ENCODE measurements around the gene GTF3C1. TPM values are rescaled to one million over a fixed set of nuclear protein-coding genes. Genes with fewer than 3 reads are reported as not detected.

Gene GTF3C1
- total and polyA plus RNA-seq, 2 donors (not counting 1 experiment from before 2014, with no cell fraction given) = 31.2 to 49.6 TPM

DNA sequence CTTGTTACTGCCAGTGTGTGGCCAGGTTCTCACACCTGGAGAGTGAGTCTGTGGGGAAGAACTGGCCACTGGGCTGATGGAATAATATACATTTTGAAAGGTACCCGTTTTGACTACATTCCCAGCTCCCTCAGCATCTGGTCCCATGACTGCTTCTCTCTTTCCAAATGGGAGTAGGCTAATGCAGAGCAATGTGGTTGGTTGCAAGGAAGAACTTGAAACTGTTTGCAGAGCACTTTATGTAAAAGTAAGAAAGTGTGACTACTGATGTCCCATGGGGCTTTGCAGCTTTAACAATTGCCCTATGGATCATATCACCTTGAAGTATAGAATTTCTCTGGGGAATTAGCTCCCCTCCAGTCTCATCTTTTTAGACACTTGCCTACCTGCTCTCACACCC, 9.2 kb upstream of the GTF3C1 start:
- no peak overlapping the region for H3K9ac ChIP-seq (ENCODE audit: low read length)

DNA sequence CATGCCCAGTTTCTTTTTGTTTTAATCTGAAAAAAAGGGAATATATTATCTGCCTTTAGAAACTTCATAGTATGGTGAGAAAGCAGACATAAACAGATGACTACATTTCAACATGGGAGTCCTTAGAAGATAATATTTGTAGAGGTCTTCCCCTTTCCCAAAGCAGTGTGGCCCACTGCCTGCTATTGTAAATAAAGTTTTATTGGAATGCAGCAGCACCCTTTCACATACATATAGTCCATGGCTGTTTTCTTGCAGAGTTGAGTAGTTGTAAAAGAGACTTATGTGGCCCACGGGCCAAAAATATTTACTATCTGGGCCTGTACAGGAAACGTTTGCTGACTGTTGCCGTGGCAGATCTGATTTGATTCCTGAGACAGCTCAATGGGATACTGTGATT, 8.7 kb upstream of the GTF3C1 start:
- POLR2A ChIA-PET = no interaction called here

More for the DNA sequence above, 9.2 kb upstream of the GTF3C1 start:
- H3K9me3 Mint-ChIP-seq (ENCODE audit: insufficient read depth) = no peaks in the 10 kb centered on the region
- DNase-seq = no peak
- POLR2A ChIA-PET = no interaction called here
- H3K27me3 Mint-ChIP-seq = no peaks in the 10 kb centered on the region
- H3K27ac Mint-ChIP-seq = no peak overlapping the region
- no peak for TF ChIP-seq EZH2 (IDR thresholded peaks at IDR 0.05; ENCODE audit: borderline replicate concordance, insufficient read depth, low read depth, low read length, poor library complexity, severe bottlenecking)
- TF ChIP-seq, protein P1, sequence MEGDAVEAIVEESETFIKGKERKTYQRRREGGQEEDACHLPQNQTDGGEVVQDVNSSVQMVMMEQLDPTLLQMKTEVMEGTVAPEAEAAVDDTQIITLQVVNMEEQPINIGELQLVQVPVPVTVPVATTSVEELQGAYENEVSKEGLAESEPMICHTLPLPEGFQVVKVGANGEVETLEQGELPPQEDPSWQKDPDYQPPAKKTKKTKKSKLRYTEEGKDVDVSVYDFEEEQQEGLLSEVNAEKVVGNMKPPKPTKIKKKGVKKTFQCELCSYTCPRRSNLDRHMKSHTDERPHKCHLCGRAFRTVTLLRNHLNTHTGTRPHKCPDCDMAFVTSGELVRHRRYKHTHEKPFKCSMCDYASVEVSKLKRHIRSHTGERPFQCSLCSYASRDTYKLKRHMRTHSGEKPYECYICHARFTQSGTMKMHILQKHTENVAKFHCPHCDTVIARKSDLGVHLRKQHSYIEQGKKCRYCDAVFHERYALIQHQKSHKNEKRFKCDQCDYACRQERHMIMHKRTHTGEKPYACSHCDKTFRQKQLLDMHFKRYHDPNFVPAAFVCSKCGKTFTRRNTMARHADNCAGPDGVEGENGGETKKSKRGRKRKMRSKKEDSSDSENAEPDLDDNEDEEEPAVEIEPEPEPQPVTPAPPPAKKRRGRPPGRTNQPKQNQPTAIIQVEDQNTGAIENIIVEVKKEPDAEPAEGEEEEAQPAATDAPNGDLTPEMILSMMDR (IDR thresholded peaks at IDR 0.05) = no peak
- no peak overlapping the region for H3K4me3 ChIP-seq (ENCODE audit: control extremely low read depth in 1 of 5, extremely low read depth in 1 of 5, insufficient read depth in 1 of 5, low read depth in 2 of 5, low read length in 4 of 5)
- H4K20me1 ChIP-seq (ENCODE audit: control insufficient read depth, insufficient read depth, low read length, poor library complexity, severe bottlenecking) = no peaks in the 10 kb centered on the region
- H3K4me2 ChIP-seq (replicated peaks; ENCODE audit: low read depth, low read length, poor library complexity, severe bottlenecking) = no peak overlapping the region
- ATAC-seq (ENCODE audit: low read depth) = no peak
- H3K27ac ChIP-seq (ENCODE audit: low read length in 2 of 2) = no peak overlapping the region
- CTCF ChIA-PET = no interaction called here
- no peaks in the 10 kb centered on the region for H3K27me3 ChIP-seq (replicated peaks in 1 of 4; ENCODE audit: control extremely low read depth in 1 of 4, control insufficient read depth in 3 of 4, insufficient read depth in 4 of 4, low read length in 3 of 4)
- H3K79me2 ChIP-seq (ENCODE audit: control insufficient read depth, insufficient read depth, low read length) = peaks cover 27% of the 10 kb centered on the region
- no CpG with 5 or more reads among the region's 1 CpG for WGBS (ENCODE audit: insufficient coverage)
- no peaks in the 10 kb centered on the region for H3K9me3 ChIP-seq (ENCODE audit: control extremely low read depth in 1 of 3, control insufficient read depth in 2 of 3, insufficient read depth in 1 of 3, low read length in 2 of 3)
- intact Hi-C loops (cut with micrococcal nuclease) = loop anchor here (10.0 kb wide), 1 partner anchor 656 kb away; the partner anchor contains the start of gene XPO6
- no peak overlapping the region for H2AFZ ChIP-seq (ENCODE audit: insufficient read depth, low read depth, low read length, poor library complexity, severe bottlenecking)
- H3K4me1 Mint-ChIP-seq = peaks cover 2% of the 10 kb centered on the region
- H3K4me1 ChIP-seq (ENCODE audit: control insufficient read depth in 2 of 2, insufficient read depth in 2 of 2, low read length in 2 of 2) = no peaks in the 10 kb centered on the region
- no peak overlapping the region for H3K4me3 Mint-ChIP-seq
- H3K36me3 ChIP-seq (replicated peaks in 1 of 2; ENCODE audit: control extremely low read depth in 1 of 2, control insufficient read depth in 1 of 2, extremely low read depth in 1 of 2, insufficient read depth in 2 of 2, low read length in 1 of 2) = peaks cover 0 to 3% of the 10 kb centered on the region in 2 experiments

More for the DNA sequence above, 8.7 kb upstream of the GTF3C1 start:
- Histone ChIP-seq H3K9me3 (ENCODE audit: control extremely low read depth in 1 of 3, control insufficient read depth in 2 of 3, insufficient read depth in 1 of 3, low read length in 2 of 3) (no peaks in the 10 kb centered on the region), H3K27ac (ENCODE audit: low read length in 2 of 2) (no peak overlapping the region), H3K4me2 (replicated peaks; ENCODE audit: low read depth, low read length, poor library complexity, severe bottlenecking) (no peak overlapping the region), H3K4me1 (ENCODE audit: control insufficient read depth in 2 of 2, insufficient read depth in 2 of 2, low read length in 2 of 2) (no peaks in the 10 kb centered on the region), H3K36me3 (replicated peaks in 1 of 2; ENCODE audit: control extremely low read depth in 1 of 2, control insufficient read depth in 1 of 2, extremely low read depth in 1 of 2, insufficient read depth in 2 of 2, low read length in 1 of 2) (peaks cover 0 to 3% of the 10 kb centered on the region in 2 experiments), H3K9ac (ENCODE audit: low read length) (no peak overlapping the region), H3K79me2 (ENCODE audit: control insufficient read depth, insufficient read depth, low read length) (peaks cover 27% of the 10 kb centered on the region), H3K27me3 (replicated peaks in 1 of 4; ENCODE audit: control extremely low read depth in 1 of 4, control insufficient read depth in 3 of 4, insufficient read depth in 4 of 4, low read length in 3 of 4) (no peaks in the 10 kb centered on the region), H2AFZ (ENCODE audit: insufficient read depth, low read depth, low read length, poor library complexity, severe bottlenecking) (no peak overlapping the region), H3K4me3 (ENCODE audit: control extremely low read depth in 1 of 5, extremely low read depth in 1 of 5, insufficient read depth in 1 of 5, low read depth in 2 of 5, low read length in 4 of 5) (no peak overlapping the region), H4K20me1 (ENCODE audit: control insufficient read depth, insufficient read depth, low read length, poor library complexity, severe bottlenecking) (no peaks in the 10 kb centered on the region)
- intact Hi-C loops (cut with micrococcal nuclease) = loop anchor here (10.0 kb wide), 1 partner anchor 656 kb away; the partner anchor contains the start of gene XPO6
- WGBS (ENCODE audit: insufficient coverage) = 93% methylated on average over 2 of the region's 3 CpGs
- Mint-ChIP-seq H3K4me3 (no peak overlapping the region), H3K27me3 (no peaks in the 10 kb centered on the region), H3K27ac (no peak overlapping the region), H3K4me1 (peaks cover 2% of the 10 kb centered on the region), H3K9me3 (ENCODE audit: insufficient read depth) (no peaks in the 10 kb centered on the region)
- no peak for DNase-seq
- ATAC-seq (ENCODE audit: low read depth) = no peak
- CTCF ChIA-PET = no interaction called here
- TF ChIP-seq, protein P1 (IDR thresholded peaks at IDR 0.05) = no peak
- TF ChIP-seq EZH2 (IDR thresholded peaks at IDR 0.05; ENCODE audit: borderline replicate concordance, insufficient read depth, low read depth, low read length, poor library complexity, severe bottlenecking) = no peak
